Measurements from ENCODE around the gene LRRC17. TPM values are rescaled to one million over a fixed set of nuclear protein-coding genes. Genes with fewer than 3 reads are reported as not detected.

The LRRC17 gene
- total and polyA plus RNA-seq, 9 donors, result 32.2 to 145 (median 60.4) TPM

GRCh38 chr7:102985176-102985783 lies 72.5 kb downstream of the LRRC17 start:
- TF ChIP-seq POLR2A (IDR thresholded peaks at IDR 0.05) (no peak), CTCF (IDR thresholded peaks at IDR 0.05) (no peak), EP300 (IDR thresholded peaks at IDR 0.05) (no peak)
- Histone ChIP-seq H3K27ac (no peak overlapping the region), H3K27me3 (no peaks in the 10 kb centered on the region), H3K36me3 (no peaks in the 10 kb centered on the region), H3K4me1 (ENCODE audit: insufficient read depth) (peaks cover 11% of the 10 kb centered on the region), H3K4me3 (no peak overlapping the region), H3K9me3 (no peaks in the 10 kb centered on the region)
- intact Hi-C loops (cut with DNase I), result no loop called here
- no peak for DNase-seq

- Histone ChIP-seq H3K27ac (no peak overlapping the region), H3K9me3 (no peaks in the 10 kb centered on the region), H3K4me1 (ENCODE audit: insufficient read depth) (peaks cover 25% of the 10 kb centered on the region), H3K36me3 (no peaks in the 10 kb centered on the region), H3K4me3 (no peak overlapping the region), H3K27me3 (no peaks in the 10 kb centered on the region)
- TF ChIP-seq EP300 (IDR thresholded peaks at IDR 0.05), result no peak
- TF ChIP-seq POLR2A (IDR thresholded peaks at IDR 0.05), result no peak
- TF ChIP-seq CTCF (IDR thresholded peaks at IDR 0.05), result no peak
- intact Hi-C loops (cut with DNase I), result no loop called here
- DNase-seq, result no peak
- 66 to 73% (median 67%) methylated on average over 2 of the region's 2 CpGs for WGBS, 3 donors
Measured at GRCh38 chr7:102988088-102988487, 75.3 kb downstream of the LRRC17 start.

GRCh38 chr7:102988631-102989560 lies 76.1 kb downstream of the LRRC17 start:
- Histone ChIP-seq H3K27ac (peak overlapping the region; percentile 9 to 44), H3K36me3 (no peaks in the 10 kb centered on the region), H3K27me3 (no peaks in the 10 kb centered on the region), H3K9me3 (no peaks in the 10 kb centered on the region), H3K4me3 (no peak overlapping the region), H3K4me1 (ENCODE audit: insufficient read depth) (peaks cover 25% of the 10 kb centered on the region)
- 42 to 48% (median 43%) methylated on average over 6 of the region's 6 CpGs for WGBS, 3 donors
- TF ChIP-seq EP300 (IDR thresholded peaks at IDR 0.05) (no peak), POLR2A (IDR thresholded peaks at IDR 0.05) (no peak)
- intact Hi-C loops (cut with DNase I), result no loop called here
- no peak for DNase-seq

- Histone ChIP-seq H3K27ac (no peak overlapping the region), H3K36me3 (no peaks in the 10 kb centered on the region), H3K4me1 (ENCODE audit: insufficient read depth) (peaks cover 25% of the 10 kb centered on the region), H3K27me3 (no peaks in the 10 kb centered on the region), H3K9me3 (no peaks in the 10 kb centered on the region), H3K4me3 (no peak overlapping the region)
- TF ChIP-seq POLR2A (IDR thresholded peaks at IDR 0.05), result no peak
- TF ChIP-seq EP300 (IDR thresholded peaks at IDR 0.05), result no peak
- TF ChIP-seq CTCF (IDR thresholded peaks at IDR 0.05), result no peak
- 84 to 92% (median 90%) methylated on average over 2 of the region's 2 CpGs for WGBS, 3 donors
- intact Hi-C loops (cut with DNase I), result loop anchor here in 2 of 4 donors (5.0 to 10.0 kb wide), 2 partner anchors 56 to 58 kb away; no protein-coding TSS in a partner anchor
- DNase-seq, result no peak
Measured at GRCh38 chr7:102990642-102991041, 77.8 kb downstream of the LRRC17 start.
